Body of pancreas (tissue), 4 donors: ENCODE measurements around the gene PVALEF.

Experiments
- CTCF ChIP-seq, 7 experiments: fragments of 450-650 bp in 4 of 7; fragments of 200-600 bp in 3 of 7; sonication (generic) in 3 of 7; IDR thresholded peaks; one replicate each; pipeline ENCODE4 v1.5.1; 2016 to 2019; ENCODE audit warnings: antibody characterized with exemption in 7 of 7
- POLR2A ChIP-seq, 3 donors: fragments of 450-650 bp; IDR thresholded peaks; one replicate each; pipeline ENCODE4 v1.6.1; 2016; ENCODE audit warnings: antibody characterized with exemption in 3 of 3, mild to moderate bottlenecking in 2 of 3

- TF ChIP-seq CTCF (IDR thresholded peaks at IDR 0.05) = no peak
- no peak for TF ChIP-seq POLR2A (IDR thresholded peaks at IDR 0.05)
Observed at GRCh38 chr17:81130385-81131361, 34.6 kb upstream of the PVALEF start.
